ENCODE data around the gene GALNT2. TPM values are rescaled to one million over a fixed set of nuclear protein-coding genes. Genes with fewer than 3 reads are reported as not detected.

The GALNT2 gene
- total and polyA plus RNA-seq, 2 of the 13 experiments (the other 11 are each of a cell fraction or from before 2014, with no cell fraction given), result 39.3 to 39.6 TPM

DNA sequence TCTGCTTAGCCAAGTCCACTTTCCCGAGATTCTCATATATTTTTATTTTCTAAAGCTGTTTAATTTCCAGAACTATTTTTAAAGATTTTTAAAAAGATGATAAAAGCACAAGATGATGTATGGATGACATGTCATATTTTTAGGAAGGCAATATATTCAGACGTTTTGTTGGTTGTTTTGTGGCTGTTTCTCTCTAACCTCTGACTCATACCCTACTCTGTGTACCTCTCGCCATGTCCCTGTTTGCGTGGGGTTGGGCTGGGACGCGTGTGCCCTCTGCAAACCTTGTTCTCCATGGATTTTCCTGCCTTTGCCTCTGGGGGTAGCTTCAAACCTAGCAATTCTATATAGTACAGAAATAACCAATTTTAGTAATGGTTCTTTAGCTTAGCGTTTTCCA, 132.0 kb downstream of the GALNT2 start:
- BruUV-seq (replicated peaks), result no TSS peak
- WGBS (ENCODE audit: low lambda C conversion rate), result 88% methylated on average over 7 of the region's 7 CpGs
- Histone ChIP-seq H2AFZ (ENCODE audit: low read length) (no peak overlapping the region), H4K20me1 (ENCODE audit: insufficient read depth, low read length) (no peaks in the 10 kb centered on the region), H3K4me3 (replicated peaks in 1 of 3; ENCODE audit: insufficient read depth in 1 of 3, low read depth in 2 of 3, low read length in 3 of 3) (no peak overlapping the region), H3K4me2 (ENCODE audit: low read depth, low read length) (no peak overlapping the region), H3K79me2 (ENCODE audit: insufficient read depth, low read length) (no peaks in the 10 kb centered on the region), H3K4me1 (ENCODE audit: insufficient read depth, low read length) (peaks cover 7% of the 10 kb centered on the region; the same call in 1 of the 2 replicates), H3K9ac (ENCODE audit: insufficient read depth, low read depth, low read length) (no peak overlapping the region), H3K27ac (ENCODE audit: extremely low read length, insufficient read depth, low read length) (no peak overlapping the region), H3K27me3 (ENCODE audit: control insufficient read depth in 1 of 2, insufficient read depth in 2 of 2, low read length in 2 of 2) (no peaks in the 10 kb centered on the region), H3K9me3 (ENCODE audit: low read length) (no peaks in the 10 kb centered on the region), H3K36me3 (replicated peaks in 1 of 2; ENCODE audit: control insufficient read depth in 1 of 2, insufficient read depth in 2 of 2, low read length in 2 of 2) (peaks cover 6 to 8% of the 10 kb centered on the region in 2 experiments; a peak in 4 of 5 replicates)
- POLR2A ChIA-PET, result no interaction called here
- DNase-seq (ENCODE audit: low spot score) (no peak), ATAC-seq (no peak), FAIRE-seq (no peak)
- no peak for TF ChIP-seq SP2 (CRISPR knock-in tag; IDR thresholded peaks at IDR 0.05)
- no peak for TF ChIP-seq CCAR2 (optimal IDR thresholded peaks at IDR 0.05; ENCODE audit: low read depth, low read length)
- TF ChIP-seq KDM3A (CRISPR knock-in tag; IDR thresholded peaks at IDR 0.05; ENCODE audit: low read depth), result no peak
- TF ChIP-seq GATA4 (IDR thresholded peaks at IDR 0.05; ENCODE audit: borderline replicate concordance, low read depth), result no peak
- TF ChIP-seq MATR3 (CRISPR knock-in tag; IDR thresholded peaks at IDR 0.05), result no peak
- TF ChIP-seq ZFP36 (IDR thresholded peaks at IDR 0.05; ENCODE audit: borderline replicate concordance, low read depth, low read length, partially characterized antibody), result no peak
- no peak for TF ChIP-seq HIVEP1 (CRISPR knock-in tag; IDR thresholded peaks at IDR 0.05)
- TF ChIP-seq HDAC2 (CRISPR knock-in tag; IDR thresholded peaks at IDR 0.05), result no peak
- TF ChIP-seq FOXA3 (CRISPR knock-in tag; IDR thresholded peaks at IDR 0.05), result no peak
- TF ChIP-seq SALL1 (CRISPR knock-in tag; IDR thresholded peaks at IDR 0.05), result no peak
- no peak for TF ChIP-seq BHLHE40 (IDR thresholded peaks at IDR 0.05; ENCODE audit: low read length)
- TF ChIP-seq, protein P1, sequence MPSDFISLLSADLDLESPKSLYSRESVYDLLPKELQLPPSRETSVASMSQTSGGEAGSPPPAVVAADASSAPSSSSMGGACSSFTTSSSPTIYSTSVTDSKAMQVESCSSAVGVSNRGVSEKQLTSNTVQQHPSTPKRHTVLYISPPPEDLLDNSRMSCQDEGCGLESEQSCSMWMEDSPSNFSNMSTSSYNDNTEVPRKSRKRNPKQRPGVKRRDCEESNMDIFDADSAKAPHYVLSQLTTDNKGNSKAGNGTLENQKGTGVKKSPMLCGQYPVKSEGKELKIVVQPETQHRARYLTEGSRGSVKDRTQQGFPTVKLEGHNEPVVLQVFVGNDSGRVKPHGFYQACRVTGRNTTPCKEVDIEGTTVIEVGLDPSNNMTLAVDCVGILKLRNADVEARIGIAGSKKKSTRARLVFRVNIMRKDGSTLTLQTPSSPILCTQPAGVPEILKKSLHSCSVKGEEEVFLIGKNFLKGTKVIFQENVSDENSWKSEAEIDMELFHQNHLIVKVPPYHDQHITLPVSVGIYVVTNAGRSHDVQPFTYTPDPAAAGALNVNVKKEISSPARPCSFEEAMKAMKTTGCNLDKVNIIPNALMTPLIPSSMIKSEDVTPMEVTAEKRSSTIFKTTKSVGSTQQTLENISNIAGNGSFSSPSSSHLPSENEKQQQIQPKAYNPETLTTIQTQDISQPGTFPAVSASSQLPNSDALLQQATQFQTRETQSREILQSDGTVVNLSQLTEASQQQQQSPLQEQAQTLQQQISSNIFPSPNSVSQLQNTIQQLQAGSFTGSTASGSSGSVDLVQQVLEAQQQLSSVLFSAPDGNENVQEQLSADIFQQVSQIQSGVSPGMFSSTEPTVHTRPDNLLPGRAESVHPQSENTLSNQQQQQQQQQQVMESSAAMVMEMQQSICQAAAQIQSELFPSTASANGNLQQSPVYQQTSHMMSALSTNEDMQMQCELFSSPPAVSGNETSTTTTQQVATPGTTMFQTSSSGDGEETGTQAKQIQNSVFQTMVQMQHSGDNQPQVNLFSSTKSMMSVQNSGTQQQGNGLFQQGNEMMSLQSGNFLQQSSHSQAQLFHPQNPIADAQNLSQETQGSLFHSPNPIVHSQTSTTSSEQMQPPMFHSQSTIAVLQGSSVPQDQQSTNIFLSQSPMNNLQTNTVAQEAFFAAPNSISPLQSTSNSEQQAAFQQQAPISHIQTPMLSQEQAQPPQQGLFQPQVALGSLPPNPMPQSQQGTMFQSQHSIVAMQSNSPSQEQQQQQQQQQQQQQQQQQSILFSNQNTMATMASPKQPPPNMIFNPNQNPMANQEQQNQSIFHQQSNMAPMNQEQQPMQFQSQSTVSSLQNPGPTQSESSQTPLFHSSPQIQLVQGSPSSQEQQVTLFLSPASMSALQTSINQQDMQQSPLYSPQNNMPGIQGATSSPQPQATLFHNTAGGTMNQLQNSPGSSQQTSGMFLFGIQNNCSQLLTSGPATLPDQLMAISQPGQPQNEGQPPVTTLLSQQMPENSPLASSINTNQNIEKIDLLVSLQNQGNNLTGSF (CRISPR knock-in tag; IDR thresholded peaks at IDR 0.05), result no peak
- TF ChIP-seq ZSCAN9 (CRISPR knock-in tag; IDR thresholded peaks at IDR 0.05; ENCODE audit: borderline replicate concordance), result no peak
- TF ChIP-seq RARG (CRISPR knock-in tag; IDR thresholded peaks at IDR 0.05; ENCODE audit: low read depth), result no peak
- TF ChIP-seq, protein P2, sequence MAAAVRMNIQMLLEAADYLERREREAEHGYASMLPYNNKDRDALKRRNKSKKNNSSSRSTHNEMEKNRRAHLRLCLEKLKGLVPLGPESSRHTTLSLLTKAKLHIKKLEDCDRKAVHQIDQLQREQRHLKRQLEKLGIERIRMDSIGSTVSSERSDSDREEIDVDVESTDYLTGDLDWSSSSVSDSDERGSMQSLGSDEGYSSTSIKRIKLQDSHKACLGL (CRISPR knock-in tag; IDR thresholded peaks at IDR 0.05), result no peak
- TF ChIP-seq, protein P3, sequence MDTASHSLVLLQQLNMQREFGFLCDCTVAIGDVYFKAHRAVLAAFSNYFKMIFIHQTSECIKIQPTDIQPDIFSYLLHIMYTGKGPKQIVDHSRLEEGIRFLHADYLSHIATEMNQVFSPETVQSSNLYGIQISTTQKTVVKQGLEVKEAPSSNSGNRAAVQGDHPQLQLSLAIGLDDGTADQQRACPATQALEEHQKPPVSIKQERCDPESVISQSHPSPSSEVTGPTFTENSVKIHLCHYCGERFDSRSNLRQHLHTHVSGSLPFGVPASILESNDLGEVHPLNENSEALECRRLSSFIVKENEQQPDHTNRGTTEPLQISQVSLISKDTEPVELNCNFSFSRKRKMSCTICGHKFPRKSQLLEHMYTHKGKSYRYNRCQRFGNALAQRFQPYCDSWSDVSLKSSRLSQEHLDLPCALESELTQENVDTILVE (CRISPR knock-in tag; IDR thresholded peaks at IDR 0.05), result no peak
- in situ Hi-C loops (cut with HindIII; ENCODE audit: extremely low pct_ligation_motif_present, low pct_unique_long_range_greater_than_20kb), result no loop called here
- intact Hi-C loops (cut with micrococcal nuclease; ENCODE audit: unreplicated experiment), result no loop called here
- CTCF ChIA-PET (ENCODE audit: low intra/inter-chr PET ratio, low total read pairs), result no interaction called here

Measured in HepG2 (cell line).